ENCODE results near the gene LYPD3.
"Not testable (repeated sequence)": the region's sequence is repeated elsewhere in the genome, so short reads cannot be mapped to it uniquely, and the experiment has no call there.

Gene LYPD3

DNA sequence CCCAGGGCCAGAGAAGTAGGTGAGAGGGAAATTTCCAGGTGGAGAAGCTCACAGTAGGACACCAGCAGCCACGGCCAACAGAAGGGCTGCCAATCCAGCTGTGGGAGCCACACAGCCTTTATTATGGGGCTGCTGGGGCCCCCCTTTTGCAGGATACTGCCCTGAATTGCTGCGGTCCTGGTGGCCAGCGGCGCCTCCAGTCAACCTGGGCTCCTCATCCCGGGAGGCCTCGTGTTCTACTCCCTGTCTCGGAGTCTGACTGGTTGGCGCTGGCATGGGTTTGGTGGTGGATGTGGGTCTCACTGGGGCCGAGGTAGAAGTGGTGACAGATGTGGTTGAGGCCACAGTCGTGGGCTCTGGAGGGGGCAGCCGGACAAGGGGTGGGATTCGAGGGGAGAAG is 4.1 kb downstream of the LYPD3 start:
- no peak for DNase-seq (ENCODE audit: low spot score)

GRCh38 chr19:43460362-43461016 is 4.9 kb downstream of the LYPD3 start:
- no peak for DNase-seq (ENCODE audit: low spot score)

DNA sequence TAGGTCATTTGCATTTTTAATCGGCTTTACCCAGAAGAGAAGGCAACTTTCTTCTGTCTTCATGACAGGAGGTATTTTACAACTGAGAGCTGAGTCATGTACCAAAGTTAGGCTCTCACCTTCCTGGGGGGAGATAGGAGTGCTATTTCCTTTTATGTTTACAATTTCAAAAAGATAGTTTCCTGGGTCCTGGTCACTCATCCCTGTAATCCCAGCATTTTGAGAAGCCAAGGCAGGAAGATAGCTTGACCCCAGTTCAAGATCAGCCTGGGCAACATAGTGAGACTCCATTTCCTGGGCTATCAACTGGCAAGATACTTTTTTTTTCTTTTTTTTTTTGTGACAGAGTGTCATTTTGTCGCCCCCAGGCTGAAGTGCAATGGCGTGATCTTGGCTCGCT is 7.6 kb downstream of the LYPD3 start:
- no peak for DNase-seq (ENCODE audit: low spot score)

- no peak for DNase-seq (ENCODE audit: low spot score)
Observed at GRCh38 chr19:43455321-43456113, 9.9 kb downstream of the LYPD3 start.

GRCh38 chr19:43454031-43454430 is 11.4 kb downstream of the LYPD3 start:
- DNase-seq (ENCODE audit: low spot score): no peak

DNA sequence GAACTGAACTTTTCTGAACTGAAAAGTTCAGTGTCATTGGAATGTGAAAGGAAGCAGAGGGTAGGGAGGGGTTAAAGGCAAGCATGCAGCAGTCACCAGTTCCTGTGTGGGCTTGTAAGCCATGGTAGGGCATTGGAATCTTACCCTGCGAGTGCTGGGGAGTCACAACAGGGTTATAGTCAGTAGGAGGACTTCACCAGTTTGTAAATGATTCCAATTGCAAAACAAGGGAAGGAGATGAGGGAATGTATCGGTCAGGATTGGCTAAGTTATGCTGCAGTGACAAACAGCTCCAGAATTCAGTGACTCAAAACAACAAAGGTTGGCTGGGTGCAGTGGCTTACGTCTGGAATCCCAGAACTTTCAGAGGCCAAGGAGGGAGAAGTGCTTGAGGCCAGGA is 12.8 kb downstream of the LYPD3 start:
- no peak for DNase-seq (ENCODE audit: low spot score)

GRCh38 chr19:43450545-43450997 is 14.8 kb downstream of the LYPD3 start:
- DNase-seq (ENCODE audit: low spot score): no peak

GRCh38 chr19:43447655-43448054 is 17.8 kb downstream of the LYPD3 start:
- no peak for DNase-seq (ENCODE audit: low spot score)

DNA sequence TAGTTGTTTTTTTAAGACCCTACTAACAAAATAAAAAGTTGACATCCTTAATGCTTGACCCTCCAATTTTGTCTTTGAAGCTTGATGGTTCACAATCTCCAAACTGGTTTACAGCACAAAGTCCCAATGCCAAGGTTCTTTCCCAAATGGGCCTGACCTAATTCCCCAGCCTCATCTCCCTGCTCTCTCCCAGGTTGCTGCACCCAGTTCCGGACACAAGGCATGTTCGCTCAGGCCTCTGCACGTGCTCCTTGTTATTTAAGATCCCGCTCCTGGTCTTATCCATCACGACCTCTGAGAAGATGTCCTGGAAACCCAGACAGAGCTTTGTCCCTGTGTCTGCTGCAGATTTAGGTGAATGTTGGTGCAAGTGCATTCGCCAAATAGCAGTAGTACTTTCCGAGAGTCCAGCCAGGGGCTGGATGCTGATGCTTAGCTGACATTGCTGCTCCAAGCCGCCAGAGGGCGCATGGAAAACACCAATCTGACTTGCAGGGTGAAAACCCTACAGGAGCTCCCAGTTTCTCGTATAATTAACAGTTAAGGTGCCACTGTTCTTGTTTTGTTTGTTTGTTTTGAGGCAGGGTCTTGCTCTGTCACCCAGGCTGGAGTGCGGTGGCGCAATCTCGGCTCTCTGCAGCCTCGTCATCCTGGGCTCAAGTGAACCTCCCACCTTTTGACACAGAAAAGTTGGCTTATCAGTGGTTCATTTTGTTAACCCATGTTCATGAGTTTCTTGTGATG is 18.5 kb downstream of the LYPD3 start:
- peak; percentile 85 for DNase-seq (ENCODE audit: low spot score)

DNA sequence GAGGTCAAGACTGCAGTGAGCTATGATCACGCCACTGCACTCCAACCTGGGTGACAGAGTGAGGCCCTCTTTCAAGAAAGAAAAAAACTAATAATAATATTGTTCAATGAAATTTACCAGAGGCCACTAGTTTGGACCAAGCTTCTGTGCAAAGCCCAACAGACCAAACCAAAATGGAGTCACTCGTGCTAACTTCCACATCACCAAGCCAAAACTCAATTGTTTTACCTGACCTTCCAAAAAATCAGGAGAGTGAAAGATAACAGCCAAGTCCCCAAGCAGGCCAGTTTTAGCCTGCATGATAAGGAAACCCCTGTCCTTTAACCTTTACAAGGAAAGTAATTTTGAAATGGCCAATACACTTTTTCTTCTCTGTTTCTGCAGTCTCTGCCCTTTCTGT is 20.0 kb downstream of the LYPD3 start:
- DNase-seq (ENCODE audit: low spot score): no peak

GRCh38 chr19:43444531-43445287 is 20.7 kb downstream of the LYPD3 start:
- DNase-seq (ENCODE audit: low spot score): no peak

- not testable (repeated sequence) for DNase-seq (ENCODE audit: low spot score)
Observed at GRCh38 chr19:43444091-43444490, 21.3 kb downstream of the LYPD3 start.

DNA sequence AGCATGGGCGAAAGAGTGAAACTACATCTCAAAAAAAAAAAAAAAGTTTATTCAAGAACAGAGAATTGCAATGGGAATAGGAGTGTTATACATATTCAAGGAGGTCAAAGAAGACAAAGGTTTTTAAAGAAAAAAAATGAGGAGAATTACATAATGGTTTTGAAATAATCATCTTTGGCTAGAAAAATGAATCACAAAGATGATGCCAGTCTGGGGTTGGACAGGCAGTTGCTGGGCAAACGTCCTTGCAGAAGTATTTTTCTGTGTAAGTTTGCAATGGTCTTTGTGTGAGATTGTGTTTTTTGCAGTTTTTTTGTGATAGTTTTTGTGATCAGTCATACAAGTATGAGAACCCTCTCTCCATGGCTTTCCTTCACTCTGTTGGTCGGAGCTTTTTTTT is 23.7 kb downstream of the LYPD3 start:
- no peak for DNase-seq (ENCODE audit: low spot score)

DNA sequence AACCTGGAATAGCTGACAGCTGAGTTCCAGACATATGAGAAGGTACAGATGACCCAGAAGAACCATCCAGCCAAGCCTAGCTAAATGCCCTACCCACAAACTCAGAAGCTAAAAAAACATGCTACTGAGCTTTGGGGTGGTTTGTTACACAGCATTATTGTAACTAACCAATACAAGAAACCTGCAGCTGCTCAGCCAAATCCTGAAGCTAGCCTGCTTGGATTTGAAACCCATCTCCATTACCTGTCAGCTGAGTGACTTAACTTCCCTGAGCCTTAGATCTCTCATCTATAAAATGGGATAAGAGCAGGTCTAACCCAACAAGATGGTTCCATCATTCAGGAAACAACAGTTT is 25.7 kb downstream of the LYPD3 start:
- DNase-seq (ENCODE audit: low spot score): no peak

DNA sequence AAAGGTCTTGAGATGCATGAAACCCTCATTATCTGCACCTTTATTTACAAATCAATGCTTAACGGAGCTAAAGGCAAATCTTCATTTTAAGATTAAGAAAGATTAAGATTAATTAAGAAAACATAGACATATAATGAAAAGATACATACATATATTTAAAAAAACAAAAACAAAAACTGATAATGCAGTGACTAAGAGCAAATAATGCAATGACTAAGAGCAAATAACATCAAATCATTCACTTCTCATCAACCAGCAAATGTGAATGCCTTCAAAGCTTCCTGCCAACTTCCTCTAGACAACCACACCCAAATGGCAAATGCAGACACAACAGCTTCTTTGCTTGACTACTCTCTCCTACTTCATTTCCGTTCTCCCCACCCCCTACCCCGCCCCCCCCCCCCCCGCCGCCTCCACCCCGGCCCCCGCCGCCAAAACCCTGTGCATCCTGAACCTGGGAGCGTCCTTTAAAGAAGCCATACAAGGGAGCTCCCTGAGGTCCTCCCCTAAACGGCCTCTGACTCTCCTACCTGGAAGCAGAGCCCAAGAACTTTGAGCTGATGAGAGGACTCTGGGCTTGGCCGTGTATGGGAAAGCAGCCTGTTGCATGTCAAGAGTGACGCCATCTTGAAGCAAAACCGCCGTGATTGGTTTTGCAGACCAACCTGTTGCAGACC is 26.2 kb downstream of the LYPD3 start:
- no peak for DNase-seq (ENCODE audit: low spot score)

DNA sequence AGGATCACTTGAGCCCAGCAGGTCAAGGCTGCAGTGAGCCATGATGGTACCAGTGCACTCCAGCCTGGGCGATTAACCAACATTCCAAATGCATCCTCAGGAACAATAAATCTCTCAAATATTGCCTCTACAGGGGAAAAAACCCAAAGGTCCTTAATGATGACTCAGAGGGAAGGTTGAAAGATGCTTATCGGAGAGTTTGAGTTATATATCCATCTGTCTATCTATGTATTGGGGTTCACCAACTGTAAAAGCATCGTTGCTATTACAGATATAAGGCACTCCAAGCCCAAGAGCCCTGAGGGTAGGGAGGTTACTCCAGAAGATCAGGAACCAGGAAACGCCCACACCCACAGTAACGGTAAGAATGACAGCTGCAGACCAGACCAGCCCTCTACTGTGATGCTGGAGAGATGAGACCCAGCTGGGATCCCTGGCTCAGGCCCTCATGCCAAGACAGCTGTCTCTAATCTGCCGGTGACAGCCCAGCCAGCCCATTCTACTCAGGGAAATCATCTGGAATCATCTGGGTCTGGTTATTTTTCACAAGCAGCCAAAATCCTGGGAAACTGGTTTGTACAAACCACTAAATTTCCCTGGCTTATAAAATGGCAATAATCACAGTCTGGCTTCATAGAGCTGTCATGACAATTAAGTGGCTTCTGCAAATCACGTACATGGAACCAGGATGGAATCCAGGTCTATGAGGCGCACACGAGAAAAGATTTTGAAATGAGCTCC is 26.9 kb downstream of the LYPD3 start:
- DNase-seq (ENCODE audit: low spot score): no peak

DNA sequence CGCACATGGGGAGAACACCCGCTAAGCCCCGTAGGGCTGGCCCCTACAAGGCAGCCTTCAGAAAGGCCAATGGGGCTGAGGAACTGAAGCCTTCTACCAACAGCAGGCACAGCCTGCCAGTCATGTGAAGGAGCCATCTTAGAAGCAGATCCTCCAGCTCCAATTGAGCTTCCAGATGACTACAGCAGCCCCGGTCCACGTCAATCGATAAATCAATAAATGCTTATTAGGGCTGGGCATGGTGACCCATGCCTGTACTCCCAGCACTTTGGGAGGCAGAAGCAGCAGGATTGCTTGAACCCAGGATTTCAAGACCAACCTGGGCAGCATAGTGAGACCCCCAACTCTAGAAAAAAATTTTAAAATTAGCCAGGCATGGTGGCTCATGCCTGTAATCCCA is 27.7 kb downstream of the LYPD3 start:
- DNase-seq (ENCODE audit: low spot score): no peak

GRCh38 chr19:43437284-43437683 is 28.1 kb downstream of the LYPD3 start:
- DNase-seq (ENCODE audit: low spot score): not testable (repeated sequence)

DNA sequence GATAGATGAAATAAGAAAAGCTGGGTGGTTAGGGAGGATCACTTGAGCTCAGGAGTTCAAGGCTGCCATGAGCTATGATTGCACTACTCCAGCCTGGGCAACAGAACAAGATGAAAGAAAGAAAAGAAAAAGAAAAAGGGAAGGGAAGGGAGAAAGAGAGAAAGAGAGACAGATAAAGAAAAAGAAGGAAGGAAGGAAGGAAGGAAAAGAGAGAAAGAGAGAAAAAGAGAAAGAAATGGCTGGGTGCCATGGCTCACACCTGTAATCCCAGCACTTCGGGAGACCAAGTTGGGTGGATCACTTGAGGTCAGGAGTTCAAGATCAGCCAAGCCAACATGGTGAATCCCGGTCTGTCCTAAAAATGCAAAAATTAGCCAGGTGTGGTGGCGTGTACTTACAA is 29.6 kb downstream of the LYPD3 start:
- no peak for DNase-seq (ENCODE audit: low spot score)

DNA sequence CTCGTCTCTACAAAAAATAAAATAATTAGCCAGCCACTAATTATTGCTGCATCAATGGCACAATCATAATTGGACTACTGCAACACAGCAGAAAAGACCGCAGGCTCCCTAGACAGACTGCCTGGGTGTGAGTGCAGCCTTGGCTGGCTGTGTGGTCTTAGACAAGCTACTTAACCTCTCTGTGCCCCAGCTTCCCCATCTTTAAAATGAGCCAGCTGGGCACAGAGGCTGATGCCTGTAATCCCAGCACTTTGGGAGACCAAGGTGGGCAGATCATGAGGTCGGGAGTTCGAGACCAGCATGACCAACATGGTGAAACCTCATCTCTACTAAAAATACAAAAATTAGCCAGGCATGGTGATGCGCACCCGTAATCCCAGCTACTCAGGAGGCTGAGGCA is 31.7 kb downstream of the LYPD3 start:
- no peak for DNase-seq (ENCODE audit: low spot score)

GRCh38 chr19:43433358-43433673 is 32.1 kb downstream of the LYPD3 start:
- DNase-seq (ENCODE audit: low spot score): no peak
